WTC11 (cell line): ENCODE data around the gene BCO1. TPM values are rescaled to one million over a fixed set of nuclear protein-coding genes. Genes with fewer than 3 reads are reported as not detected.
"Not testable (repeated sequence)": the region's sequence is repeated elsewhere in the genome, so short reads cannot be mapped to it uniquely, and the experiment has no call there.

ENCODE experiments used
- ATAC-seq: fragments of 200-7000 bp; cut with Tn5 transposase; 2 replicates; pipeline ENCODE4 v1.10.0; 2021; ENCODE audit warnings: mild to moderate bottlenecking, moderate library complexity
- CTCF ChIA-PET: fragments of 300-600 bp; sonication (Branson Sonifier 250); formaldehyde crosslinking; loops from one replicate; lab custom pipeline; 2021; ENCODE audit warnings: antibody characterized with exemption; lab: Charles Lee
- POLR2A ChIA-PET: fragments of 350-600 bp; sonication (Branson Sonifier 250); formaldehyde crosslinking; loops from one replicate; lab custom pipeline; 2021; ENCODE audit warnings: antibody characterized with exemption; lab: Charles Lee
- DNase-seq: peaks from one replicate; pipeline ENCODE4 v3.0.0; 2021; ENCODE audit warnings: low spot score
- H3K27ac Mint-ChIP-seq: 2 replicates; pipeline ENCODE4 v1.8.0; 2021; ENCODE audit warnings: mixed read lengths
- H3K27me3 Mint-ChIP-seq: 2 replicates; pipeline ENCODE4 v1.8.0; 2021; ENCODE audit warnings: low read depth, mild to moderate bottlenecking, moderate library complexity, mixed read lengths
- H3K36me3 Mint-ChIP-seq: 2 replicates; pipeline ENCODE4 v1.8.0; 2021; ENCODE audit warnings: mixed read lengths
- H3K4me1 Mint-ChIP-seq: 2 replicates; pipeline ENCODE4 v1.8.0; 2022; ENCODE audit warnings: mixed read lengths
- H3K4me3 Mint-ChIP-seq: 2 replicates; pipeline ENCODE4 v1.8.0; 2021; ENCODE audit warnings: mild to moderate bottlenecking, moderate library complexity, mixed read lengths
- H3K9me3 Mint-ChIP-seq: 2 replicates; pipeline ENCODE4 v1.8.0; 2021; ENCODE audit warnings: mixed read lengths
- AFF4 ChIP-seq: sonication (generic); formaldehyde crosslinking; IDR thresholded peaks from 2 replicates; pipeline ENCODE4 v1.8.1; 2023; ENCODE audit warnings: mild to moderate bottlenecking, missing genetic modification reagents, borderline replicate concordance
- AR ChIP-seq: fragments of 250-450 bp; sonication (Bioruptor Pico); IDR thresholded peaks from 2 replicates; pipeline ENCODE4 v1.9.0; 2021; ENCODE audit warnings: mild to moderate bottlenecking
- ARID4B ChIP-seq: sonication (generic); formaldehyde crosslinking; IDR thresholded peaks from 2 replicates; pipeline ENCODE4 v1.8.0; 2023; ENCODE audit warnings: missing genetic modification reagents, mild to moderate bottlenecking, borderline replicate concordance
- GTF2I ChIP-seq: fragments of 250-450 bp; sonication (Bioruptor Pico); conservative IDR thresholded peaks from 2 replicates; pipeline ENCODE4 v1.4.0; 2021; ENCODE audit warnings: mild to moderate bottlenecking
- ZNF138 ChIP-seq: sonication (generic); formaldehyde crosslinking; conservative IDR thresholded peaks from 2 replicates; pipeline ENCODE4 v1.8.1; 2022; ENCODE audit warnings: mild to moderate bottlenecking, moderate library complexity, missing genetic modification reagents
- ZNF425 ChIP-seq: fragments of 250-450 bp; sonication (Bioruptor Pico); conservative IDR thresholded peaks from 2 replicates; pipeline ENCODE4 v1.9.0; 2021; ENCODE audit warnings: mild to moderate bottlenecking
- total RNA-seq: library from RNA; stranded (reverse); gene quantifications from 3 replicates; pipeline ENCODE4 v1.2.3, GENCODE V29; 2021

BCO1 gene
- total RNA-seq, 1 experiment from 2014 or later, result 0.15 TPM

GRCh38 chr16:81221731-81222130 lies 16.8 kb upstream of the BCO1 start (continued):
- TF ChIP-seq AR (CRISPR knock-in tag) (no peak), ZNF138 (CRISPR knock-in tag) (no peak), ARID4B (CRISPR knock-in tag) (no peak), AFF4 (no peak)

- no peak for ATAC-seq
- Mint-ChIP-seq H3K27me3 (no peaks in the 10 kb centered on the region; the same call in 1 of the 2 replicates), H3K4me1 (peaks cover 5% of the 10 kb centered on the region; the same call in 1 of the 2 replicates), H3K36me3 (no peaks in the 10 kb centered on the region), H3K4me3 (no peak overlapping the region), H3K9me3 (no peaks in the 10 kb centered on the region), H3K27ac (no peak overlapping the region)
- CTCF ChIA-PET, result no interaction called here
- TF ChIP-seq GTF2I (CRISPR knock-in tag) (no peak), ZNF425 (CRISPR knock-in tag) (no peak)
- no peak for DNase-seq
- POLR2A ChIA-PET, result no interaction called here
Measured at GRCh38 chr16:81224824-81225223, 13.7 kb upstream of the BCO1 start.

- POLR2A ChIA-PET, H3K4me3 Mint-ChIP-seq, CTCF ChIA-PET, ATAC-seq, H3K4me1 Mint-ChIP-seq, H3K36me3 Mint-ChIP-seq, H3K9me3 Mint-ChIP-seq, H3K27me3 Mint-ChIP-seq, DNase-seq, H3K27ac Mint-ChIP-seq: not testable (repeated sequence)
Measured at GRCh38 chr16:81225697-81226096, 12.8 kb upstream of the BCO1 start.
